OCI-LY7 (cell line): ENCODE measurements around the gene NKAPL. TPM values are rescaled to one million over a fixed set of nuclear protein-coding genes. Genes with fewer than 3 reads are reported as not detected.

Source experiments
- Bru-seq: library from RNA; stranded (reverse); fragments of 400-500 nt; gene quantifications from one replicate; lab custom pipeline; 2021; lab: Mats Ljungman, UMichigan
- BruChase-seq, 2 experiments: library from RNA; stranded (reverse); fragments of 400-500 nt; gene quantifications; one replicate each; lab custom pipeline; 2021; lab: Mats Ljungman, UMichigan
- BruUV-seq: library from RNA; stranded (reverse); fragments of 400-500 nt; replicated peaks from 2 replicates; lab custom pipeline; 2021; lab: Mats Ljungman, UMichigan
- CTCF ChIA-PET: fragments of 300-600 bp; sonication (Branson Sonifier 250); formaldehyde crosslinking; loops from one replicate; lab custom pipeline; 2022; ENCODE audit warnings: antibody characterized with exemption; ENCODE audit not compliant: unreplicated experiment; lab: Charles Lee
- POLR2A ChIA-PET: fragments of 300-600 bp; sonication (Branson Sonifier 250); formaldehyde crosslinking; loops from one replicate; lab custom pipeline; 2022; ENCODE audit warnings: antibody characterized with exemption; lab: Charles Lee
- DNase-seq: peaks from one replicate; pipeline ENCODE4 v3.0.0-alpha.2; 2015; ENCODE audit warnings: low spot score
- H2AFZ ChIP-seq: fragments of 200-600 bp; sonication (generic), shearing (Covaris generic); 2 replicates; pipeline ENCODE4 v1.6.1; 2014; ENCODE audit warnings: mild to moderate bottlenecking, antibody characterized with exemption, low read length, moderate library complexity
- H3K27ac ChIP-seq: fragments of 200-600 bp; sonication (generic); 2 replicates; pipeline ENCODE4 v1.5.1; 2014; ENCODE audit warnings: mixed run types, low read depth, mild to moderate bottlenecking, moderate library complexity, low read length, inconsistent platforms; ENCODE audit not compliant: poor library complexity, severe bottlenecking
- H3K36me3 ChIP-seq: fragments of 200-600 bp; sonication (generic); 2 replicates; pipeline ENCODE4 v1.6.1; 2014; ENCODE audit warnings: mild to moderate bottlenecking, antibody characterized with exemption, low read length, moderate library complexity, mixed read lengths; ENCODE audit not compliant: insufficient read depth
- H3K4me1 ChIP-seq: fragments of 200-600 bp; sonication (generic); 2 replicates; pipeline ENCODE4 v1.5.1; 2014; ENCODE audit warnings: mild to moderate bottlenecking, low read length; ENCODE audit not compliant: insufficient read depth, poor library complexity, severe bottlenecking
- H3K4me2 ChIP-seq: fragments of 200-600 bp; sonication (generic); 2 replicates; pipeline ENCODE4 v1.6.1; 2014; ENCODE audit warnings: mild to moderate bottlenecking, low read length
- H3K4me3 ChIP-seq: fragments of 200-600 bp; sonication (generic); 2 replicates; pipeline ENCODE4 v1.5.1; 2014; ENCODE audit warnings: mild to moderate bottlenecking, low read depth, low read length; ENCODE audit not compliant: poor library complexity, severe bottlenecking
- H3K79me2 ChIP-seq: fragments of 200-600 bp; sonication (generic); 2 replicates; pipeline ENCODE4 v1.6.1; 2016; ENCODE audit warnings: low read depth, mild to moderate bottlenecking, low read length, moderate library complexity, mixed read lengths; ENCODE audit not compliant: insufficient read depth
- H3K9me2 ChIP-seq: fragments of 200-600 bp; sonication (generic); 2 replicates; pipeline ENCODE4 v1.6.1; 2016; ENCODE audit warnings: mild to moderate bottlenecking, low read length, mixed read lengths; ENCODE audit not compliant: insufficient read depth
- H3K9me3 ChIP-seq: fragments of 200-600 bp; sonication (generic); 2 replicates; pipeline ENCODE4 v1.6.1; 2014; ENCODE audit warnings: mild to moderate bottlenecking, mixed run types, low read length, mixed read lengths
- H4K20me1 ChIP-seq: fragments of 200-600 bp; sonication (generic); 2 replicates; pipeline ENCODE4 v1.6.1; 2014; ENCODE audit warnings: mild to moderate bottlenecking, antibody characterized with exemption, low read length, moderate library complexity, mixed read lengths; ENCODE audit not compliant: insufficient read depth
- CTCF ChIP-seq: fragments of 200-600 bp; sonication (generic); conservative IDR thresholded peaks from 2 replicates; pipeline ENCODE4 v1.5.1; 2014; ENCODE audit warnings: mild to moderate bottlenecking, antibody characterized with exemption, low read length, moderate library complexity, mixed read lengths
- EZH2phosphoT487 ChIP-seq: fragments of 200-600 bp; sonication (generic); IDR thresholded peaks from 2 replicates; pipeline ENCODE4 v1.6.1; 2018; ENCODE audit warnings: low read depth, borderline replicate concordance, mild to moderate bottlenecking, mixed run types, antibody characterized with exemption, low read length, moderate library complexity, mixed read lengths
- intact Hi-C: fragments of 100-400 bp; cut with micrococcal nuclease; formaldehyde crosslinking; loops from one replicate; pipeline ENCODE4 v1.10.0; 2022; ENCODE audit not compliant: unreplicated experiment
- long read RNA-seq: library from polyadenylated mRNA; stranded (forward); transcript quantifications from one replicate; pipeline ENCODE4 v2.0.0, GENCODE V29; 2022
- total RNA-seq, 2 experiments: library from RNA; depleted of rRNA in 1 of 2; stranded (reverse); fragments of >200 nt in 1 of 2; shearing (Covaris generic) in 1 of 2; gene quantifications; 2 replicates each; pipeline ENCODE4 v1.2.3, GENCODE V29; 2014 to 2022

NKAPL gene
- total RNA-seq (2014; rRNA removed; shearing (Covaris generic)) (not detected in 2 replicates), total RNA-seq (2022) (not detected in 2 replicates), Bru-seq, nascent RNA (percentile 25 among the genes with signal in this experiment), BruChase-seq, experiment 1, labeled RNA remaining after a 6-hour chase (percentile 20 among the genes with signal in this experiment), BruChase-seq, experiment 2, labeled RNA remaining after a 2-hour chase (percentile 20 among the genes with signal in this experiment)
- long read RNA-seq: 0 reads

GRCh38 chr6:28258877-28259777 lies at the start of gene NKAPL:
TSS of gene NKAPL (plus strand) at chr6:28259297. CDS start at chr6:28259372, 75 bp downstream.
- ChIA-PET POLR2A (no interaction called here), CTCF (no interaction called here)
- Histone ChIP-seq H3K4me2 (no peak within 1 kb of the TSS), H3K9me2 (no peaks in the 10 kb centered on the region), H2AFZ (no peak within 1 kb of the TSS), H3K36me3 (no peaks in the 10 kb centered on the region), H3K4me1 (no peaks in the 10 kb centered on the region), H4K20me1 (no peaks in the 10 kb centered on the region), H3K9me3 (no peaks in the 10 kb centered on the region), H3K79me2 (no peaks in the 10 kb centered on the region), H3K27ac (no peak within 1 kb of the TSS), H3K4me3 (no peak within 1 kb of the TSS)
- TF ChIP-seq CTCF (no peak), EZH2phosphoT487 (no peak)
- DNase-seq: no peak
- intact Hi-C loops: no loop called here
- no TSS peak for BruUV-seq

- no TSS peak for BruUV-seq
- Histone ChIP-seq H2AFZ (no peak overlapping the region), H4K20me1 (no peaks in the 10 kb centered on the region), H3K36me3 (no peaks in the 10 kb centered on the region), H3K4me1 (no peaks in the 10 kb centered on the region), H3K27ac (no peak overlapping the region), H3K9me2 (no peaks in the 10 kb centered on the region), H3K9me3 (no peaks in the 10 kb centered on the region), H3K79me2 (no peaks in the 10 kb centered on the region), H3K4me3 (no peak overlapping the region), H3K4me2 (no peak overlapping the region)
- no peak for DNase-seq
- intact Hi-C loops: no loop called here
- ChIA-PET CTCF (no interaction called here), POLR2A (interaction anchor here (0.7 to 1.3 kb wide), 3 partner anchors 10 to 59 kb away, joined by 3 to 6 read pairs (median 3); no protein-coding TSS in a partner anchor)
- TF ChIP-seq CTCF (no peak), EZH2phosphoT487 (no peak)
Observed at GRCh38 chr6:28209753-28210535, 49.2 kb upstream of the NKAPL start.
